ENCODE data around the gene GABRP. TPM values are rescaled to one million over a fixed set of nuclear protein-coding genes. Genes with fewer than 3 reads are reported as not detected.
A peak's percentile ranks its signal among the peaks of the same experiment; 100 is the strongest.

The GABRP gene
- total RNA-seq, 1 experiment from 2014 or later = not detected

DNA sequence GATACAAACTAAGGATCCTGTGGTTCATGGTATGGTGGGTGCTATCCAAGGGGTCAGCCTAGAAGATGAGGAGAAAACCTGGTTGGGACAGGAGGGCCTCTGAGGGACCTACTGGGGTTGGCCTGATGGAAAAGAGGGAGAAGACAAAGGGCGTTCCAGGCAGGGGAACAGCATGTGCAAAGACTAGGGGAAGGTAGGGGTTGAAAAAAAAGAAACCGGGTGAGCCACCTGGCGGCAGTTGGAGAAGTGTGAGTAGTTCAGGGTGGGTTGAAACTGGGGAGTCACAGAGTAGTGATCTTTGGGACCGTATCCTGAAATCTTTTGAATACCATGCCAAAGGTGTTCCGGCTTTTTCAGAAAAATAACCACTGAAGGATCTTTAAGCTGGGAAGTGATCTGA is 8.7 kb upstream of the GABRP start:
- POLR2A ChIA-PET = no interaction called here
- Mint-ChIP-seq H3K27me3 (ENCODE audit: insufficient read depth, unreplicated experiment) (no peaks in the 10 kb centered on the region), H3K9me3 (ENCODE audit: unreplicated experiment) (no peaks in the 10 kb centered on the region), H3K4me3 (ENCODE audit: unreplicated experiment) (no peak overlapping the region), H3K27ac (ENCODE audit: low read depth, unreplicated experiment) (no peak overlapping the region), H3K36me3 (ENCODE audit: insufficient read depth, unreplicated experiment) (no peaks in the 10 kb centered on the region), H3K4me1 (ENCODE audit: insufficient read depth, unreplicated experiment) (peaks cover 5% of the 10 kb centered on the region)
- intact Hi-C loops (cut with micrococcal nuclease) = no loop called here
- TF ChIP-seq, protein P1, sequence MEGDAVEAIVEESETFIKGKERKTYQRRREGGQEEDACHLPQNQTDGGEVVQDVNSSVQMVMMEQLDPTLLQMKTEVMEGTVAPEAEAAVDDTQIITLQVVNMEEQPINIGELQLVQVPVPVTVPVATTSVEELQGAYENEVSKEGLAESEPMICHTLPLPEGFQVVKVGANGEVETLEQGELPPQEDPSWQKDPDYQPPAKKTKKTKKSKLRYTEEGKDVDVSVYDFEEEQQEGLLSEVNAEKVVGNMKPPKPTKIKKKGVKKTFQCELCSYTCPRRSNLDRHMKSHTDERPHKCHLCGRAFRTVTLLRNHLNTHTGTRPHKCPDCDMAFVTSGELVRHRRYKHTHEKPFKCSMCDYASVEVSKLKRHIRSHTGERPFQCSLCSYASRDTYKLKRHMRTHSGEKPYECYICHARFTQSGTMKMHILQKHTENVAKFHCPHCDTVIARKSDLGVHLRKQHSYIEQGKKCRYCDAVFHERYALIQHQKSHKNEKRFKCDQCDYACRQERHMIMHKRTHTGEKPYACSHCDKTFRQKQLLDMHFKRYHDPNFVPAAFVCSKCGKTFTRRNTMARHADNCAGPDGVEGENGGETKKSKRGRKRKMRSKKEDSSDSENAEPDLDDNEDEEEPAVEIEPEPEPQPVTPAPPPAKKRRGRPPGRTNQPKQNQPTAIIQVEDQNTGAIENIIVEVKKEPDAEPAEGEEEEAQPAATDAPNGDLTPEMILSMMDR (IDR thresholded peaks at IDR 0.05; ENCODE audit: unreplicated experiment) = no peak
- CTCF ChIA-PET = interaction anchor here (1.0 to 6.8 kb wide), 4 partner anchors 15 to 30 kb away, joined by 3 to 102 read pairs (median 14); no protein-coding TSS in a partner anchor
- no peak for DNase-seq (ENCODE audit: unreplicated experiment)
- no TSS peak for BruUV-seq (replicated peaks)

DNA sequence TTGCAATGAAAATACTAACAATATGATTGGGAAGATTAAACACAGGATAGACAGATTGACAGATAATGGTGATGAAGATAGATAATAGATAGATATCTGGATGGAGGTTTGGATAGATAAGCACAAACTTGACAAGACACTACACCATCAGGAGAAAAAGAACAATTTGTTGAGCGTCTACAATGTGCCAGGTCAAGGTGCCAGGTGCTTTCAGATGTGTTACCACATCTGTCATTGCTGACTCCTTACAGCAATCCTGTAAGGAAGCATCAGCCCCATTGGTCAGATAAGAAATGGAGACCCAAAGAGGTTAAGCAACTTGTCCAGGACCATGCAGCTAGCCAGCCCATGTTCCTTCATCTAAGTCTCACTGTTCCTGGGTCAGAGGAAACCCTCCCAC is 1.6 kb upstream of the GABRP start:
- H3K27me3 Mint-ChIP-seq (ENCODE audit: insufficient read depth, unreplicated experiment) = no peaks in the 10 kb centered on the region
- H3K27ac Mint-ChIP-seq (ENCODE audit: low read depth, unreplicated experiment) = no peak overlapping the region
- CTCF ChIA-PET = interaction anchor here (0.7 to 16.3 kb wide), 7 partner anchors 10 to 430 kb away, joined by 3 to 992 read pairs (median 6); no protein-coding TSS in a partner anchor
- POLR2A ChIA-PET = no interaction called here
- H3K9me3 Mint-ChIP-seq (ENCODE audit: unreplicated experiment) = no peaks in the 10 kb centered on the region
- no peaks in the 10 kb centered on the region for H3K4me1 Mint-ChIP-seq (ENCODE audit: insufficient read depth, unreplicated experiment)
- no TSS peak for BruUV-seq (replicated peaks)
- intact Hi-C loops (cut with micrococcal nuclease) = no loop called here
- no peaks in the 10 kb centered on the region for H3K36me3 Mint-ChIP-seq (ENCODE audit: insufficient read depth, unreplicated experiment)
- H3K4me3 Mint-ChIP-seq (ENCODE audit: unreplicated experiment) = no peak overlapping the region
- no peak for DNase-seq (ENCODE audit: unreplicated experiment)
- TF ChIP-seq, protein P1 (IDR thresholded peaks at IDR 0.05; ENCODE audit: unreplicated experiment) = no peak

DNA sequence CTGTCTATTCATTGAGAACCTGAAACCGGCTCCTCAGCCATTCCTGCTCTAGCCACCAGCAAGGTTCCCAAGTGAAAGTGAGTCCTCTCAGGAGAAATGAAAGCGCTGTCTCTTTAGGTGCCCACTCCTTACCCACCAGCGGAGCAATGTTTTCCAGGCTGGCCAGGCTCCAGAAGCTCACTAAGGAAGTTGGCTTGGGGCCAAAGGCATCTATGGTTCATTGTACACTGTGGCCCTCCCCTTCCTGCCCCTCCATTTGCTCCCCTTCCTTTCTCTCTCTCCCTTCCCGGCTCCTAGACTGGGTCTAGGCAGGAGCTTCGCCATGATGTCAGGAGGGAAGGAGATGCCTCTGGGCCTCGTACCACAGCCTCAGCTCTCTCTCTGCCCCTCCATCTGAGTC is 1.1 kb upstream of the GABRP start:
- no peak overlapping the region for H3K27ac Mint-ChIP-seq (ENCODE audit: low read depth, unreplicated experiment)
- CTCF ChIA-PET = interaction anchor here (0.7 to 16.3 kb wide), 7 partner anchors 10 to 429 kb away, joined by 3 to 992 read pairs (median 6); no protein-coding TSS in a partner anchor
- H3K4me1 Mint-ChIP-seq (ENCODE audit: insufficient read depth, unreplicated experiment) = no peaks in the 10 kb centered on the region
- no peaks in the 10 kb centered on the region for H3K36me3 Mint-ChIP-seq (ENCODE audit: insufficient read depth, unreplicated experiment)
- H3K27me3 Mint-ChIP-seq (ENCODE audit: insufficient read depth, unreplicated experiment) = no peaks in the 10 kb centered on the region
- BruUV-seq (replicated peaks) = no TSS peak
- H3K4me3 Mint-ChIP-seq (ENCODE audit: unreplicated experiment) = no peak overlapping the region
- POLR2A ChIA-PET = no interaction called here
- intact Hi-C loops (cut with micrococcal nuclease) = no loop called here
- TF ChIP-seq, protein P1 (IDR thresholded peaks at IDR 0.05; ENCODE audit: unreplicated experiment) = no peak
- DNase-seq (ENCODE audit: unreplicated experiment) = peak; percentile 32
- H3K9me3 Mint-ChIP-seq (ENCODE audit: unreplicated experiment) = no peaks in the 10 kb centered on the region

DNA sequence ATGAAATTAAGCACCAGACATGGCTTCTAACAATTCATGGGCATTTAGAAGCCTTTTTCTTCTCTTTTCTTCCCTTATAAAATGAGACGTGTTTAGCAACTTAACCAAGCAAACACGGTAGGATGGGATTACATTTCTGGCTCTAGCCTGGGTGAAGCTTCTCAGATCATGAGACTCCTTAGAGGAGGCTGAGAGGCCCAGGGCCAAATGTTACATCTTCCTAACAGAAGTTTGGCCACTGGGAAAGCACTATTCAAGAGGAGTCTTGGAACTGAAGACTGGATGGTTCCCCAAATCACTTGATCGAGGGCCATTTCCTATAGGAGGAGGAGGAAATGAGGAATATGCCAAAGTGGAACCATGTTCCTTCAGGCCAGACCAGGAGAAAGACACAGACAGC is 1.9 kb downstream of the GABRP start:
- no peaks in the 10 kb centered on the region for H3K9me3 Mint-ChIP-seq (ENCODE audit: unreplicated experiment)
- no peaks in the 10 kb centered on the region for H3K4me1 Mint-ChIP-seq (ENCODE audit: insufficient read depth, unreplicated experiment)
- CTCF ChIA-PET = interaction anchor here (13.0 to 16.3 kb wide), 2 partner anchors 41 to 148 kb away, joined by 202 to 992 read pairs; no protein-coding TSS in a partner anchor
- H3K4me3 Mint-ChIP-seq (ENCODE audit: unreplicated experiment) = no peak overlapping the region
- DNase-seq (ENCODE audit: unreplicated experiment) = no peak
- no peaks in the 10 kb centered on the region for H3K36me3 Mint-ChIP-seq (ENCODE audit: insufficient read depth, unreplicated experiment)
- H3K27ac Mint-ChIP-seq (ENCODE audit: low read depth, unreplicated experiment) = no peak overlapping the region
- H3K27me3 Mint-ChIP-seq (ENCODE audit: insufficient read depth, unreplicated experiment) = no peaks in the 10 kb centered on the region
- POLR2A ChIA-PET = no interaction called here
- intact Hi-C loops (cut with micrococcal nuclease) = no loop called here
- TF ChIP-seq, protein P1 (IDR thresholded peaks at IDR 0.05; ENCODE audit: unreplicated experiment) = no peak
- BruUV-seq (replicated peaks) = no TSS peak

Data from MCF 10A (cell line).